ENCODE measurements around the gene TRMT10A. TPM values are rescaled to one million over a fixed set of nuclear protein-coding genes. Genes with fewer than 3 reads are reported as not detected.

Gene TRMT10A
- total and polyA plus RNA-seq, 10 donors: 2.5 to 7.8 (median 4.8) TPM

- Histone ChIP-seq H3K36me3 (no peaks in the 10 kb centered on the region), H3K9me3 (no peaks in the 10 kb centered on the region), H3K4me1 (no peaks in the 10 kb centered on the region), H3K27ac (no peak overlapping the region), H3K4me3 (no peak overlapping the region), H3K27me3 (replicated peaks in 1 of 7) (peaks cover 0 to 6% (median 0%) of the 10 kb centered on the region in 7 donors)
- WGBS, 5 donors: 22 to 57% (median 36%) methylated on average over 1 of the region's 1 CpG
- DNase-seq: no peak
- TF ChIP-seq POLR2AphosphoS5 (IDR thresholded peaks at IDR 0.05) (no peak), POLR2A (IDR thresholded peaks at IDR 0.05) (no peak)
- TF ChIP-seq, protein P1, sequence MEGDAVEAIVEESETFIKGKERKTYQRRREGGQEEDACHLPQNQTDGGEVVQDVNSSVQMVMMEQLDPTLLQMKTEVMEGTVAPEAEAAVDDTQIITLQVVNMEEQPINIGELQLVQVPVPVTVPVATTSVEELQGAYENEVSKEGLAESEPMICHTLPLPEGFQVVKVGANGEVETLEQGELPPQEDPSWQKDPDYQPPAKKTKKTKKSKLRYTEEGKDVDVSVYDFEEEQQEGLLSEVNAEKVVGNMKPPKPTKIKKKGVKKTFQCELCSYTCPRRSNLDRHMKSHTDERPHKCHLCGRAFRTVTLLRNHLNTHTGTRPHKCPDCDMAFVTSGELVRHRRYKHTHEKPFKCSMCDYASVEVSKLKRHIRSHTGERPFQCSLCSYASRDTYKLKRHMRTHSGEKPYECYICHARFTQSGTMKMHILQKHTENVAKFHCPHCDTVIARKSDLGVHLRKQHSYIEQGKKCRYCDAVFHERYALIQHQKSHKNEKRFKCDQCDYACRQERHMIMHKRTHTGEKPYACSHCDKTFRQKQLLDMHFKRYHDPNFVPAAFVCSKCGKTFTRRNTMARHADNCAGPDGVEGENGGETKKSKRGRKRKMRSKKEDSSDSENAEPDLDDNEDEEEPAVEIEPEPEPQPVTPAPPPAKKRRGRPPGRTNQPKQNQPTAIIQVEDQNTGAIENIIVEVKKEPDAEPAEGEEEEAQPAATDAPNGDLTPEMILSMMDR (IDR thresholded peaks at IDR 0.05 in 8 of 11, conservative IDR thresholded peaks at IDR 0.05 in 3 of 11): no peak
- intact Hi-C loops (cut with DNase I; ENCODE audit: low total_unique reads): no loop called here
Measured at GRCh38 chr4:99586797-99587196, 23.0 kb upstream of the TRMT10A start.

GRCh38 chr4:99586322-99586721 is 22.5 kb upstream of the TRMT10A start:
- 33 to 62% (median 54%) methylated on average over 2 of the region's 2 CpGs for WGBS, 5 donors
- H3K27ac ChIP-seq: no peak overlapping the region
- H3K4me3 ChIP-seq: no peak overlapping the region
- H3K27me3 ChIP-seq (replicated peaks in 1 of 7): peaks cover 0 to 6% (median 0%) of the 10 kb centered on the region in 7 donors
- no peaks in the 10 kb centered on the region for H3K9me3 ChIP-seq
- no peaks in the 10 kb centered on the region for H3K4me1 ChIP-seq
- intact Hi-C loops (cut with DNase I; ENCODE audit: low total_unique reads): no loop called here
- TF ChIP-seq POLR2A (IDR thresholded peaks at IDR 0.05): no peak
- TF ChIP-seq, protein P1 (IDR thresholded peaks at IDR 0.05 in 8 of 11, conservative IDR thresholded peaks at IDR 0.05 in 3 of 11): no peak
- TF ChIP-seq POLR2AphosphoS5 (IDR thresholded peaks at IDR 0.05): no peak
- no peak for DNase-seq
- H3K36me3 ChIP-seq: no peaks in the 10 kb centered on the region

DNA sequence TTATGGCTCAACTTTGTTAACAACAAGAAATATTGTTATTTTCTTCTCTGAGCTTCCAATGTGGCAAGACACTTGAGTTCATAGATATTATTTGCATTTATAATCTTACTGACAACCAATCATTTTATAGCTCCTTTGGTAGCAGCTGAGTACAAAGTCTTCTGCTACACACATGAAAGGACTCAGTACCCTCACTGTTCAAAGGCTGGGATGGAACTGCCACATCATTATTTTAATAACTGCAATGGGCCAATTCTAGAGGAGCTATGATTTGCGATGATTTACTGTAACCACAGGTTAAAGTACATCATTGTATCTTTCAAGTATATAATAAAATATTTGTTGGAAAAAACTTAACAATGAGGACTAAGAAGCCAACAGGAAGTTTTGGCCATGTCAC is 21.7 kb upstream of the TRMT10A start:
- Histone ChIP-seq H3K9me3 (no peaks in the 10 kb centered on the region), H3K4me1 (no peaks in the 10 kb centered on the region), H3K4me3 (no peak overlapping the region), H3K27ac (no peak overlapping the region), H3K36me3 (no peaks in the 10 kb centered on the region), H3K27me3 (replicated peaks in 1 of 7) (peaks cover 0 to 6% (median 0%) of the 10 kb centered on the region in 7 donors)
- intact Hi-C loops (cut with DNase I; ENCODE audit: low total_unique reads): no loop called here
- 94 to 100% (median 98%) methylated on average over 1 of the region's 1 CpG for WGBS, 5 donors
- TF ChIP-seq, protein P1 (IDR thresholded peaks at IDR 0.05 in 8 of 11, conservative IDR thresholded peaks at IDR 0.05 in 3 of 11): no peak
- TF ChIP-seq POLR2AphosphoS5 (IDR thresholded peaks at IDR 0.05) (no peak), POLR2A (IDR thresholded peaks at IDR 0.05) (no peak)
- no peak for DNase-seq

DNA sequence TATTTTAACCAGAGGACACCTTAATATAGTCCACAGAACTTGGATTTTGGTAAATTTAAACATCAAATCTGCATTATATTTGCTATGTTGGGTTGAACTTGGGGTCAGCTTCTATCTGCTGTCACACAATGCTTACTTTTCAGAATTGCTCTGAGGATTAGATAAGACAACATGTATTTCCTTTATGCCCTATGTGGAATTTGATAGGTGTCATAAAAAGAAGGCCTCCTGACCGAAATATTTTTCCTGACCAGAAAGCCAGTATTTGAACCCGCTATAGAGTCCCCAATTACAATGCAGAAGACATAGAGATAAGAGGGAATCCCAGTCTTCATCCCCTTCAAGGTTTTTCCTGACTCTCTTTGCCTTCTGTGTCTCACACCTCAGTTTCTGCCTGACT is 14.9 kb upstream of the TRMT10A start:
- H3K9me3 ChIP-seq: no peaks in the 10 kb centered on the region
- DNase-seq: no peak
- intact Hi-C loops (cut with DNase I; ENCODE audit: low total_unique reads): no loop called here
- TF ChIP-seq, protein P1 (IDR thresholded peaks at IDR 0.05 in 8 of 11, conservative IDR thresholded peaks at IDR 0.05 in 3 of 11): no peak
- TF ChIP-seq POLR2A (IDR thresholded peaks at IDR 0.05): no peak
- TF ChIP-seq POLR2AphosphoS5 (IDR thresholded peaks at IDR 0.05): no peak
- H3K27me3 ChIP-seq (replicated peaks in 1 of 7): peaks cover 0 to 10% (median 0%) of the 10 kb centered on the region in 7 donors
- H3K4me3 ChIP-seq: no peak overlapping the region
- H3K4me1 ChIP-seq: peaks cover 0 to 6% (median 0%) of the 10 kb centered on the region in 6 donors
- H3K27ac ChIP-seq: no peak overlapping the region
- WGBS, 5 donors: 78 to 95% (median 86%) methylated on average over 2 of the region's 2 CpGs
- no peaks in the 10 kb centered on the region for H3K36me3 ChIP-seq
